Neuronal stem cell (in vitro differentiated cells): ENCODE measurements around the gene ADGRL3.
A peak's percentile ranks its signal among the peaks of the same experiment; 100 is the strongest.

ENCODE experiments used
- DNase-seq: peaks from one replicate; pipeline ENCODE4 v3.0.0-alpha.2; 2013; ENCODE audit warnings: low spot score
- H2AFZ ChIP-seq: one replicate; pipeline ENCODE4 v1.6.1; 2013; ENCODE audit warnings: mild to moderate bottlenecking, low read length, inconsistent platforms
- H2AK5ac ChIP-seq: 2 replicates; pipeline ENCODE4 v1.6.1; 2013; ENCODE audit warnings: low read depth, mild to moderate bottlenecking, inconsistent platforms, low read length, moderate library complexity, mixed read lengths
- H2BK120ac ChIP-seq: 2 replicates; pipeline ENCODE4 v1.6.1; 2013; ENCODE audit warnings: low read depth, mild to moderate bottlenecking, inconsistent platforms, low read length, moderate library complexity, mixed read lengths
- H2BK12ac ChIP-seq: one replicate; pipeline ENCODE4 v1.6.1; 2013; ENCODE audit warnings: low read length, inconsistent platforms
- H2BK15ac ChIP-seq: 2 replicates; pipeline ENCODE4 v1.6.1; 2013; ENCODE audit warnings: mild to moderate bottlenecking, low read length, inconsistent platforms, mixed read lengths
- H2BK5ac ChIP-seq: one replicate; pipeline ENCODE4 v1.6.1; 2013; ENCODE audit warnings: inconsistent platforms, mild to moderate bottlenecking, low read length, moderate library complexity
- H3K14ac ChIP-seq: one replicate; pipeline ENCODE4 v1.6.1; 2013; ENCODE audit warnings: low read length, inconsistent platforms
- H3K18ac ChIP-seq: 2 replicates; pipeline ENCODE4 v1.6.1; 2013; ENCODE audit warnings: low read length, inconsistent platforms
- H3K23ac ChIP-seq: 2 replicates; pipeline ENCODE4 v1.6.1; 2013; ENCODE audit warnings: low read depth, mild to moderate bottlenecking, mixed read lengths, low read length, inconsistent platforms; ENCODE audit not compliant: poor library complexity
- H3K27ac ChIP-seq: replicated peaks from 3 replicates; pipeline ENCODE4 v1.5.1; 2013; ENCODE audit warnings: low read length, inconsistent platforms
- H3K27me3 ChIP-seq, 3 experiments: 2 replicates each; pipeline ENCODE4 v1.6.1; 2013; ENCODE audit warnings: low read length in 3 of 3, mild to moderate bottlenecking in 2 of 3, inconsistent platforms in 1 of 3, low read depth in 1 of 3, mixed read lengths in 1 of 3, moderate library complexity in 1 of 3; ENCODE audit not compliant: control insufficient read depth in 3 of 3, insufficient read depth in 3 of 3
- H3K36me3 ChIP-seq, 2 donors: replicated peaks in 1 of 2; 2 replicates each; pipeline ENCODE4 v1.6.1; 2013; ENCODE audit warnings: low read length in 2 of 2; ENCODE audit not compliant: control insufficient read depth in 2 of 2, insufficient read depth in 2 of 2
- H3K4ac ChIP-seq: 2 replicates; pipeline ENCODE4 v1.6.1; 2013; ENCODE audit warnings: inconsistent platforms, mild to moderate bottlenecking, low read length, moderate library complexity
- H3K4me1 ChIP-seq, 2 donors: 1 replicate in 1 of 2; 2 replicates in 1 of 2; pipeline ENCODE4 v1.6.1; 2013; ENCODE audit warnings: low read length in 2 of 2, low read depth in 1 of 2; ENCODE audit not compliant: control insufficient read depth in 2 of 2, insufficient read depth in 1 of 2
- H3K4me2 ChIP-seq: one replicate; pipeline ENCODE4 v1.6.1; 2013; ENCODE audit warnings: mild to moderate bottlenecking, low read length, inconsistent platforms; ENCODE audit not compliant: insufficient read depth, poor library complexity, severe bottlenecking
- H3K4me3 ChIP-seq, 2 donors: 2 replicates each; pipeline ENCODE4 v1.5.1; 2013; ENCODE audit warnings: low read length in 2 of 2, mild to moderate bottlenecking in 2 of 2, inconsistent platforms in 1 of 2, moderate library complexity in 1 of 2
- H3K79me1 ChIP-seq: one replicate; pipeline ENCODE4 v1.6.1; 2013; ENCODE audit warnings: low read depth, mild to moderate bottlenecking, inconsistent platforms, low read length, moderate library complexity
- H3K9ac ChIP-seq: one replicate; pipeline ENCODE4 v1.6.1; 2013; ENCODE audit warnings: mild to moderate bottlenecking, low read depth, low read length, inconsistent platforms; ENCODE audit not compliant: poor library complexity
- H3K9me3 ChIP-seq, 2 donors: replicated peaks in 1 of 2; 2 replicates each; pipeline versions ENCODE3 to v1.6.1; 2013; ENCODE audit warnings: low read length in 2 of 2, mild to moderate bottlenecking in 2 of 2, inconsistent platforms in 1 of 2, low read depth in 1 of 2, mixed read lengths in 1 of 2, moderate library complexity in 1 of 2; ENCODE audit not compliant: control insufficient read depth in 2 of 2, insufficient read depth in 1 of 2
- H4K8ac ChIP-seq: one replicate; pipeline ENCODE4 v1.6.1; 2013; ENCODE audit warnings: low read depth, mild to moderate bottlenecking, inconsistent platforms, low read length, moderate library complexity
- H4K91ac ChIP-seq: one replicate; pipeline ENCODE4 v1.6.1; 2013; ENCODE audit warnings: low read length, low read depth, mild to moderate bottlenecking, inconsistent platforms; ENCODE audit not compliant: poor library complexity
- WGBS, 2 donors: extraction: QIAGEN DNeasy Blood & Tissue Kit; methylation state at CpG; one replicate each; pipeline ENCODE4 v1.1.7; 2013; ENCODE audit warnings: missing lambda C conversion rate in 2 of 2, mixed read lengths in 1 of 2; ENCODE audit not compliant: insufficient read length in 2 of 2, insufficient replicate concordance in 1 of 2; ENCODE audit errors: extremely low coverage in 2 of 2; 5-methylcytosine and 5-hydroxymethylcytosine counted together

The ADGRL3 gene

DNA sequence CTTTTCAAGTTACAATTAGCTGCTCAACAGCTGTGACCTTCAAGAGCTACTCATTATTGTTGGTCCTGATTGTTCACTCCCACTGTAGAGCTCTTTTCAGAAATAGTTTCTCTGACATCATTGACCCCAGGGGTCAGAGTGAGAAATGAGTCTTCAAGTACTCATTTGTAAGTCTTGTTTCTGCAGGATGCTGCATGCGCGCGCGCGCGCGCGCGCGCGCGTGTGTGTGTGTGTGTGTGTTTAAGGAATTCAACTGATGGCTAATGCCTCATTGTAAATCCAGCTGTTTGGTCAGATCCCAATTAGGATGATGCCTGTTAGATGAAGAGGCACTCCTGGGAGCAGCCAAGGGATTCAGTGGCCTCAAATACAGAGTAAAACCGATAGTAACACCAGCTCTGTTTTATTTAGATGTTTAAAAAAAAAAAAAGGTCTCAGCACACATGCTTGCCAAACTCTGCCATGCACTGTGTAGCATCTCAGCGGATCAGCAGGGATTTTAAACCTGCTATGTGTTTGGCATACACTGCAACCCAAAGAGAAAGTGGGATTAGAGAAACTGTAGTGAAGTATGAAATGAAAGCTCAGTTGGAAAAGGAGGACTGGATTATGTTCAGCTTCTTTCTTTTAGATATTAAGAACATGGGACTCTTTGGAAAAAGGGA, 332.3 kb downstream of the ADGRL3 start:
- Histone ChIP-seq H2BK15ac (no peak overlapping the region), H3K4me2 (peak overlapping the region; percentile 28), H3K9me3 (peaks cover 0 to 19% of the 10 kb centered on the region in 2 donors), H3K79me1 (no peaks in the 10 kb centered on the region), H2AFZ (no peak overlapping the region), H4K8ac (no peak overlapping the region), H3K27ac (peak overlapping the region; percentile 94), H3K23ac (no peak overlapping the region), H2BK12ac (no peak overlapping the region), H3K14ac (no peak overlapping the region), H3K4ac (no peak overlapping the region), H2BK5ac (no peak overlapping the region), H4K91ac (no peak overlapping the region), H3K9ac (no peak overlapping the region), H3K27me3 (no peaks in the 10 kb centered on the region), H2AK5ac (no peak overlapping the region), H2BK120ac (no peak overlapping the region), H3K36me3 (no peaks in the 10 kb centered on the region), H3K4me1 (peaks cover 3 to 15% of the 10 kb centered on the region in 2 donors), H3K4me3 (no peak overlapping the region), H3K18ac (no peak overlapping the region)
- no CpG with 5 or more reads among the region's 14 CpGs for WGBS, 2 donors
- peak; percentile 93 for DNase-seq

DNA sequence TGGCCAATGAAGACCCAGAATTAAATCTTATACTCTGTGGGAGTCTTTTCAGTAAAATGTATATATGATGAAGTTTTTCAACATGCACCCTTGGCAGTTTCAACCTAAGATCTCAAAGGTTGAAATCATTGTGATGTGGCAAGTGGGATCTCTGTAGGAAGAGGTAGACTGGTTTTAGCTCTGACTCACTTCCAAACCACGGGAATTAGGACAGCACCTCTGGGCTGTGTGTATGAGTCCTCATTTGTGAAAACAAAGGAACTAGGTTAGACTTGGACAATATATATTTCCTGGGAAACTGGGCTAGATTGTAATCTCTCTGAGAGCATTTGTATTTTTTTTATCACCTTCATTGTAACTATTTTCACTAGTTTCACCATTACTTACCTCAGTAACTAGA, 333.0 kb downstream of the ADGRL3 start:
- Histone ChIP-seq H2AFZ (no peak overlapping the region), H3K4ac (no peak overlapping the region), H3K27me3 (no peaks in the 10 kb centered on the region), H3K14ac (no peak overlapping the region), H2BK12ac (no peak overlapping the region), H3K23ac (no peak overlapping the region), H3K79me1 (no peaks in the 10 kb centered on the region), H3K36me3 (no peaks in the 10 kb centered on the region), H3K9me3 (peaks cover 0 to 21% of the 10 kb centered on the region in 2 donors), H2AK5ac (no peak overlapping the region), H3K27ac (peak overlapping the region; percentile 94), H3K18ac (no peak overlapping the region), H2BK5ac (no peak overlapping the region), H3K4me1 (peaks cover 4 to 15% of the 10 kb centered on the region in 2 donors), H3K4me3 (no peak overlapping the region), H4K8ac (no peak overlapping the region), H3K9ac (no peak overlapping the region), H4K91ac (no peak overlapping the region), H2BK120ac (no peak overlapping the region), H2BK15ac (no peak overlapping the region), H3K4me2 (no peak overlapping the region)
- WGBS, 2 donors, result no CpG with 5 or more reads among the region's 1 CpG
- DNase-seq, result no peak

DNA sequence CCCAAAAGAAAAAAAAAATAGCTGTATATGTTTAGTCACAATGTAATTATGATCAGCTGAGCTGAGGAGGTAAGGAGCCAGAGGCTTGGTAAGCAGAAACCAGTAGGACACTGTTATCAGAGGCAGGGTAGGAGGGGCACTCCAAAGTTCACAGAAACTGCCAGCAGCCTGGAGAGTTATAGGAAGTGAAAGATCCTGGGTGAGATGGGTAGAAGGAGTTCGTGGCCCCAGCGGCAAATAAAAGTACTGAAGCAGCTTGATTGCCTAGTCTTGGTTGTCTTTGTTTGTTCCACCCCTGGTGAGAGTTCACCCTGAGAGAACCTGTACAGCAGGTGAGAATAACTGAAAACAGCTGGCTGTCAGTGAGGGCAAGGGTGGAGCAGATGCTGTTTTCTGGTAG, 340.8 kb downstream of the ADGRL3 start:
- H3K4me2 ChIP-seq, result no peak overlapping the region
- H2BK5ac ChIP-seq, result no peak overlapping the region
- peaks cover 0 to 13% of the 10 kb centered on the region in 2 donors for H3K9me3 ChIP-seq

DNA sequence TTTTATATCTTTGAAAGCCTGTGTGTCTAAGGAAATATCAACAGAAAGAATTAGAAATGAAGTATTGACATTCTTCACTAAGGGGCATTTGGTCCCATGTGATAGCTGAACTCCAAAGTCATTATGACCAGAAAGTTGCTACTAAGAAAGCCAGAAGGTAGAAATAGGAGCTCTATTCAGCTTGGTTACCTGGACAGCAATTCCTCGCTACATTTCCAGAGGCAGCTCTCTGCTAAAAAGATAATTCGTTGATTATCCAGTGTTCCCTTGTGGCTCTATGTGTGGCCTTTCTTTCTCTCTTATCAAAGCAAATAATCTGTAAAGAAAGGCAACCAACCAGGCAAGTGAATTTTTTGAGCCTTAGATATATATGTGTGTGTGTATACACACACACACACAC, 341.3 kb downstream of the ADGRL3 start:
- no peak overlapping the region for H2BK15ac ChIP-seq
- no peak overlapping the region for H3K4me3 ChIP-seq
- H3K27me3 ChIP-seq, result no peaks in the 10 kb centered on the region
- no peak overlapping the region for H3K4me2 ChIP-seq
- no peak overlapping the region for H4K8ac ChIP-seq
- no peak overlapping the region for H2AK5ac ChIP-seq
- DNase-seq, result no peak
- H3K9me3 ChIP-seq, result peaks cover 0 to 11% of the 10 kb centered on the region in 2 donors
- H3K4me1 ChIP-seq, result peaks cover 0 to 14% of the 10 kb centered on the region in 2 donors
- no peak overlapping the region for H2BK12ac ChIP-seq
- no peak overlapping the region for H4K91ac ChIP-seq
- H3K23ac ChIP-seq, result no peak overlapping the region
- H3K14ac ChIP-seq, result no peak overlapping the region
- H3K36me3 ChIP-seq, result no peaks in the 10 kb centered on the region
- H2BK5ac ChIP-seq, result no peak overlapping the region
- H3K18ac ChIP-seq, result no peak overlapping the region
- no peaks in the 10 kb centered on the region for H3K79me1 ChIP-seq
- H3K4ac ChIP-seq, result no peak overlapping the region
- no peak overlapping the region for H2BK120ac ChIP-seq
- H2AFZ ChIP-seq, result no peak overlapping the region
- no CpG with 5 or more reads among the region's 2 CpGs for WGBS, 2 donors
- no peak overlapping the region for H3K9ac ChIP-seq
- H3K27ac ChIP-seq, result no peak overlapping the region

More for the DNA sequence above, 340.8 kb downstream of the ADGRL3 start:
- no peak overlapping the region for H2BK12ac ChIP-seq
- H3K27me3 ChIP-seq, result no peaks in the 10 kb centered on the region
- H3K9ac ChIP-seq, result no peak overlapping the region
- H4K8ac ChIP-seq, result no peak overlapping the region
- no peak overlapping the region for H2AFZ ChIP-seq
- no peak overlapping the region for H2BK120ac ChIP-seq
- H2AK5ac ChIP-seq, result no peak overlapping the region
- WGBS, 2 donors, result no CpG with 5 or more reads among the region's 2 CpGs
- no peak overlapping the region for H3K23ac ChIP-seq
- no peaks in the 10 kb centered on the region for H3K79me1 ChIP-seq
- H3K4me3 ChIP-seq, result no peak overlapping the region
- no peak overlapping the region for H3K18ac ChIP-seq
- H3K4me1 ChIP-seq, result peaks cover 0 to 14% of the 10 kb centered on the region in 2 donors
- H3K4ac ChIP-seq, result no peak overlapping the region
- no peak overlapping the region for H2BK15ac ChIP-seq
- DNase-seq, result no peak
- H3K27ac ChIP-seq, result no peak overlapping the region
- no peak overlapping the region for H3K14ac ChIP-seq
- no peak overlapping the region for H4K91ac ChIP-seq
- no peaks in the 10 kb centered on the region for H3K36me3 ChIP-seq
